ENCODE measurements around the gene ATP6V0C. TPM values are rescaled to one million over a fixed set of nuclear protein-coding genes. Genes with fewer than 3 reads are reported as not detected.

The ATP6V0C gene
- total and polyA plus RNA-seq, 2 experiments from 2014 or later = 81.4 to 375 TPM

MicroRNAs encoded within 50 kb of the gene (microRNA counts, 767-probe panel; counts per million panel counts)
- not detected for microRNA hsa-miR-3178

Small RNAs within 50 kb of the gene (microRNA-seq; reads per million reads assigned to microRNA genes)
- gene MIR3178 (not detected), gene MIR6768 (1.3 reads per million)

Small RNAs within 50 kb of the gene (small RNA-seq; reads per million reads assigned to genes)
- not detected for gene AC093525.1
- gene MIR3178 = not detected
- gene MIR6768 = not detected

Other genes starting within 250 kb of the ATP6V0C start
- 107 and 128 TPM in 2 replicates for gene RNPS1, start 245.8 kb upstream of the ATP6V0C start, total RNA-seq
- gene RNPS1, start 245.8 kb upstream of the ATP6V0C start, polyA plus RNA-seq = 198 and 211 TPM in 2 replicates
- gene ABCA3, start 173.2 kb upstream of the ATP6V0C start, total RNA-seq = 1.5 and 1.8 TPM in 2 replicates
- 0.94 and 4.9 TPM in 2 replicates for gene ABCA3, start 173.2 kb upstream of the ATP6V0C start, polyA plus RNA-seq
- gene CCNF, start 84.5 kb upstream of the ATP6V0C start, total RNA-seq = 4.7 TPM in 2 replicates
- gene CCNF, start 84.5 kb upstream of the ATP6V0C start, polyA plus RNA-seq = 4.3 and 6.5 TPM in 2 replicates
- 6.2 and 7.6 TPM in 2 replicates for gene TEDC2, start 53.8 kb upstream of the ATP6V0C start, total RNA-seq
- gene TEDC2, start 53.8 kb upstream of the ATP6V0C start, polyA plus RNA-seq = 7.1 and 8.1 TPM in 2 replicates
- 4.5 and 4.8 TPM in 2 replicates for gene NTN3, start 42.7 kb upstream of the ATP6V0C start, total RNA-seq
- 1.1 and 2.4 TPM in 2 replicates for gene NTN3, start 42.7 kb upstream of the ATP6V0C start, polyA plus RNA-seq
- gene TBC1D24, start 38.8 kb upstream of the ATP6V0C start, total RNA-seq = 10.4 and 13.6 TPM in 2 replicates
- gene TBC1D24, start 38.8 kb upstream of the ATP6V0C start, polyA plus RNA-seq = 8.3 and 10.9 TPM in 2 replicates
- 43.6 and 50.3 TPM in 2 replicates for gene AMDHD2, start 6.4 kb downstream of the ATP6V0C start, total RNA-seq
- 70.8 and 77.0 TPM in 2 replicates for gene AMDHD2, start 6.4 kb downstream of the ATP6V0C start, polyA plus RNA-seq
- not detected in 2 replicates for gene CEMP1, start 17.5 kb downstream of the ATP6V0C start, total RNA-seq
- gene CEMP1, start 17.5 kb downstream of the ATP6V0C start, polyA plus RNA-seq = 11.1 and 21.6 TPM in 2 replicates
- gene PDPK1, start 24.1 kb downstream of the ATP6V0C start, total RNA-seq = 29.8 and 34.5 TPM in 2 replicates
- 23.6 and 27.1 TPM in 2 replicates for gene PDPK1, start 24.1 kb downstream of the ATP6V0C start, polyA plus RNA-seq
- 22.7 and 31.5 TPM in 2 replicates for gene KCTD5, start 168.6 kb downstream of the ATP6V0C start, total RNA-seq
- 24.5 and 32.2 TPM in 2 replicates for gene KCTD5, start 168.6 kb downstream of the ATP6V0C start, polyA plus RNA-seq
- 1.4 and 4.3 TPM in 2 replicates for gene PRSS27, start 206.3 kb downstream of the ATP6V0C start, total RNA-seq
- 1.4 and 4.8 TPM in 2 replicates for gene PRSS27, start 206.3 kb downstream of the ATP6V0C start, polyA plus RNA-seq
- gene SRRM2, start 238.7 kb downstream of the ATP6V0C start, total RNA-seq = 82.9 and 142 TPM in 2 replicates
- 403 and 666 TPM in 2 replicates for gene SRRM2, start 238.7 kb downstream of the ATP6V0C start, polyA plus RNA-seq